Superior temporal gyrus (tissue), 1 donor: ENCODE measurements around the gene UEVLD.
"Not testable (repeated sequence)": the region's sequence is repeated elsewhere in the genome, so short reads cannot be mapped to it uniquely, and the experiment has no call there.

Experiments used
- DNase-seq: peaks from one replicate; pipeline ENCODE4 v3.0.0-alpha.2; 2016; ENCODE audit errors: extremely low spot score

Gene UEVLD

DNA sequence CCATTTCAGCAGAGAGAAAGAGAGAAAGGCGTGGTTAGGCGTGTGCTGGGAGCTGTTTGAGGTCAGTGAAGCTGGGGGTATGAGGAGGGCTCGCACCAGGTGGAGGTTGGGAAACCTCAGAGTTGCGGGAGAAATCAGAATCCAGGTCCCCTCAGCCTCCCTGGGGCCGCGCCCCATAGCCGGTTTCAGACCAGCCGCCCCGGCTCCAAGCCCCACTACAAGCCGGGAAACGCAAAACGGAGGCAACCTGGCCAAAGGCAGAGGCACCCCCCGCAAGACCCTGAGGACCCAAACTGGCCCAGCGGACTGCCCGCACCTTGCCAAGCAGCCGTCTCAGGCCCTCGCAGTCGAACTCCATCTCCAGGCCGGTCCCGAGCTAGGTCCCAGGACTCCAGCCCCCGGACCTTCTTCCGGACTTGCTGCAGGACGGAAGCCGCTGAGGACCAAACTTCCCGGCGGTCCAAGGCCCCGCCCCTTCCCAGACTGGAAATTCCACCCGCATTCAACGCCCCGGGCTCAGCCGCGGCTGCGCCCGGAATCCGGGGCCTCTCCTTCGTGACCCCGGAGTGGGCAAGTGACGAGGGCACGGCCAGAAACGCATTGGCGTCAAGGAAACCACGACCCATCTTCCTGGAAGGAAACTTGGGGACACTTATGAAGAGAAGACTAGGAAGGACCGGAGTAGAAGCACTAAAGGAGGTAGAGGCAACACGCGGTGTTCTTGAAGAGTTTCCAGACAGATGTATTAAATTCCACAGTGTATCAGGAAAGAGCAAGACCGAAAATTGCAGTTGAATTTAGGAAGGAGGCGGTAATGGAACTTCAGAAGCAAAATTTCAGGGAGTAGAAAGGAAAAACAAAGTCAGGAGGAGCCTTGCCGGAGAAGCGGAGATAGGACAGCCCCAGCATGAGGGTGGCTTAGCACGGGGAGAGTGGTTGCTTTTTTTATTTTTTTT, at the start of gene UEVLD:
Gene UEVLD, minus strand, starts transcription at position 438 of the 956 bp plus-strand sequence. Its CDS starts 80 bp downstream, at position 358.
- DNase-seq: peak; percentile 92

DNA sequence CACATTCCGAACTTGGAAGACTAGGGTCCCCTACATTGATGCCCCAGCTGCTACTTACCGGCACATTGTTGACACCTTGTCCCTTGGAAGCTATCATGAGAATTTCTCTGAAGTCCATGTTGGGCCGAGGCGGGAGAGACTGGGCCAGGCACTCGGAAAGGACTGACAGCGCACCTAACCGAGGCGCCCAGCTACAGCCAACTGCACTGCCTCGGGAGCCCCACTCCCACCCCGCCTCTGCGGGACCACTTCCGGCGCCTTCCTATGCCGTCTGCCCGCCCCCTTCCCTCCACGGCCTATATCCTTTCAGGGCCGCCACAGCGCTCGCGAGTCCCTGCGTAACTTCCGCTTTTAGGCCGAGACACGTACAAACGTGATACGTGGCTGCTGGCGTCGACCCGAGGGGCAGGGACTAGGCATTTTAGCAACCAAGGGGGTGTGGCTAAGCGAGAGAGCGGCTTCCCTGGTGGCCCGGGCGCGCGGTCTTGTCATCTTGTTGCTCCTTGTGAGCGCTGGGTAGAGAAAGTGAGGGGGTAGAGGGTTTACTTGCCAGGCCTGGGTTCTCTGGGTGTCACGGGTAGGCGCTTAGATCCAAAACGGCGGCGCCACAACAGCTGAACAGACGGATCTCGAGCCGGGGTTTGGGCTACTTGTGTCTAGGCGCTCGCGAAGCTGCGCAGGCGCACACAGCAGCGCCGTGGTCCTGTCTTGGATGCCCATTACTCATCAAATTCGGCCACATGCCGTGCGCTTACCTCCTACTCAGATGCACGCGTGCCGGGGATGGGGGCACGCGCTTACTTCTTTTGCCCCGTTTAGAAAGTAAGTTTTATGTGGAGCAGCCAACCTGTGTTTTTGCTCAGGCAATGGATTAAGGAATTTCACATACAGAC, 45.9 kb upstream of the UEVLD start, which contains the start of gene SPTY2D1:
Gene SPTY2D1, minus strand, starts transcription at position 203 of the 893 bp plus-strand sequence. Its CDS starts 85 bp downstream, at position 118.
- peak; percentile 99 for DNase-seq

DNA sequence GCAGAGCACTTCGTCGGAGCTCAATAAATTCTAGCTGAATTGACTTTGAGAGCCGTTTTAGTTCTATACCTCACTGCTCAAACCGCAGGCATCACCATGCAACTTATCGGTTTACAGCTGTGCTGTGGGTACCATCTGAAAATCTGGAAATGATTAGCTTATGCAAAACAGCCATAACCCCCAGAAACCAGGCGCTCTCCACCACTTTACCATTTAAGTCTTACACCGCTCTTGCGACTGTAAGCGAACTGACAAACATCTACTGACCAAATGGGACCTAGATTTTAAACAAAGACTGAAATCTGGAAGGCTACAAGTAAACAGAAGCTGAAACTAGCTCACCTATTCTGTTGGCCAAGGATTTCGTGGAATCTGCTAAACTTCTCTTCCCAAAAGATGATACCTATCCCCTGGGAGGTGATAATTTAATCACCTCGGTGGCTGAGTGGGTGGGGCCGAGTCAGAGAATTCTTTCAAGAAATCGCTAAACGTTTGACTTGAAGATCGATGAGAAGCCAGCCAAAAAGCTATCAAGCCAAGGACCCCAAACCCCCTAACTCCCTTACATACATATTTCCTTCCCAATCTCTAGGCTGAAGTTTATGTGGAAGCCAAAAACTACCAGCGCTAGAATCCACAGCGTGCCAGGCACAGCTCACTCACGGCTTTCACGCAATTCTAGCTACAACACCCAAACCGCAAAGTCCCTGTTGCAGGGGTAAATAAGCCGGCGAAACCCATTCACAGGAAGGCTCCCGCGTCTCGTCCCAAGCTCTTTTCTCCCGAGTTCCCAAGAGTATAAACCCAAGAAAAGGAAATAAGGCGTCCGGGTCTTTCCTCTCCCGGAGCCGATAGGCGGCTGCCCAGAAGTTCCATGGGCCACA, 45.0 kb upstream of the UEVLD start:
- no peak for DNase-seq

DNA sequence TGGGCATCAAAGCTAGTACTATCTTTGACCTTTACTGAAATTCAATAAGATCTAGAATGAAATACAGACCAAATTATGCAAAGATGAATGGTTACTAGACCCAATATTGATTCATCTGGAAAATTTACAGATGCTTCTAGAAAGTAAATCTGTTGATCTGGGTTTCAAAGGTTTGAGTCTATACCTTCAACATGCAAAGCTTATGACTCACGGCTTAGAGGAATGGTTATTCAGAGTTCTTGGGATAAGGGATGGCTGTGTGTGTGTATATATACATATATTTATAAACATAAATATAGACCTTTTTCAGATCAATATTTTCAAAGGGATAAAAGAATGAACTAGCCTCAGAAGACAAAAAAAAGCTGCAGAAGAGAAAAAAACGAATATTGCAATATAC, 44.3 kb upstream of the UEVLD start:
- no peak for DNase-seq

DNA sequence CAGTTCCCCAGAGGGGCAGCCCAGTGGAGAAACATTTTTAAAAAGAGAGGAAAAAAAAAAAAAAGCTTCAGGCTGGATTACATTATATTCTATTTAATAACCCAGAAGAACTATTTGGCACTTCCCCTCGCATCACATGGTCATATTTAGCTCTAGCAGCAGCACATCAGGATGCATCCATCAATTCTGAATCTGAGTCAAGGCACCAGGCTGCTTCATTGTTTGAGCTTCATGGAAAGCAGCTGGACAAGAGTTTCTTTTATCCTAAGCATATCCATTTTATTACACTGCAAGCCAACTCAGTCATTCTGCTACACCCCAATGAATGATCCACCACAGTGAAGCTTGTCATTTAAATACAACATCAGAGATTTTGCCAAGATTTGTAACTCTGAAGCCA, 35.6 kb upstream of the UEVLD start:
- no peak for DNase-seq

DNA sequence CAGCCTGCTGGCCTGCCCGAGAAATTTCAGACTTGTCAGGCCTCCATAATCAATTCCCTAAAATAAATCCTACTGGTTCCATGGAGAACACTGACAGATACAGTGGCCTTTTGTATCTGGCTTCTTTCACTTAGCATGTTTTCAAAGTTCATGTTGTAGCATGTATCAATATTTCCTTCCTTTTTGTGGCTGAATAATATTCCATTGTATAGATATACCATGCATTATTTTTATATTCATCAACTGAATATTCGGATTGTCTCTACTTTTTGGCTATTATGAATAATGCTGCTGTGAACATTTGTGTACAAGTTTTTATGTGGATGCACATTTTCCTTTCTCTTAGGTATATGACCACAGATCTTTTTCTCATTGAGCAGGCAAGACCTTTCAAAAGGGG, 35.2 kb upstream of the UEVLD start:
- DNase-seq: no peak

DNA sequence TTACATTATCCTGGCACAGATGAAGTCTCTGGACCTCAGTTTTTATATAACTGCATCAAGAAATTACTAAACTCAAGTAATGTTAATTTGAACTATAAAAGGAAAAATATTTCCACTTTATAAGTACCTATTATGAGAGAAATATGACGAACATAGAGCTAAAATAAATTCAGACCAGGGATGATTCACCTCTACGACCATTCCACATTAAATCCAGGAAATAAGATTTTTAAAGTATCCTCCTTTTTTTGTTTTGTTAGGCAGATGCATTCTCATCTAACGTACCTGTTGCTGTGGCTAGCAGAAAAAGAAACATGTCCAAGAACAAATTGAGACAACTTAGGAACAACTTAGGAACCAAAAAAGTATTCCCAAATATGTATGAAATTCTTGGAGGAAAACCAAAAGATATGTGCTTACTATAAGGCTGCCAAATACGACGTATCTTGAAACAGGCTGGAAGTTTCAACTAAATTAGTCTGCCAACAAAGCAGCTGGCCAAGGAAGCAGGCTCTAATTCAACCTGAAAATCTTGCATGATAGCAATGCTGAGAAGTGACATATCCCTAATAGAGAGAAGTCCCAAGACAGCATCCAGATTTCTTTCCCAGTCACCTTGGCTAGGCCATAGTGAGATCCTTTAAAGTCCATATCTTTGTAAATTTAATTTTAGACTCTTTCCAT, 29.9 kb upstream of the UEVLD start:
- peak; percentile 63 for DNase-seq

DNA sequence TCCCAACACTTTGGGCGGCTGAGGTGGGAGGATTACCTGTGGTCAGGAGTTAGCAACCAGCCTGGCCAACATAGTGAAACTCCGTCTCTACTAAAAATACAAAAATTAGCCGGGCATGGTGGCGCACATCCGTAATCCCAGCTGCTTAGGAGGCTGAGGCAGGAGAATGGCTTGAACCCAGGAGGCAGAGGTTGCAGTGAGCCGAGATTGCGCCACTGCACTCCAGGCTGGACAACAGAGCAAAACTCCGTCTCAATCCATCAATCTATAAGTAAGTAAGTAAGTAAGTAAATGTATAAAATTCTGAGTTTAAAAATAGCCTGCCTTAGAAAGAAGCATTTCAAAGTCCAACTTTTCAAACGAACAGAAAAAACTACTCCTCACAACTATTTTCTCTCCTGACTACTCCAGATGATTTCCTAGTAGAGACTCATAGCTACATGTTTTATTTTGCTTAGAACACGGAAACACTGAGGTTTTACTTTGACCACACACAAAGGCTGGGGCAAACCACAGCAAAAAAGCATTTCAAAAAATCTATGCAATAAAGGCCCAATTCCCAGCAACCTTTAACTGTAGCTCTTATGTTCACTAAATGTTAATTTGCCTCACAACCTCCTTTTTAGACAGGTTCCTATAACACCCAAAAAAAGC, 29.3 kb upstream of the UEVLD start:
- no peak for DNase-seq

DNA sequence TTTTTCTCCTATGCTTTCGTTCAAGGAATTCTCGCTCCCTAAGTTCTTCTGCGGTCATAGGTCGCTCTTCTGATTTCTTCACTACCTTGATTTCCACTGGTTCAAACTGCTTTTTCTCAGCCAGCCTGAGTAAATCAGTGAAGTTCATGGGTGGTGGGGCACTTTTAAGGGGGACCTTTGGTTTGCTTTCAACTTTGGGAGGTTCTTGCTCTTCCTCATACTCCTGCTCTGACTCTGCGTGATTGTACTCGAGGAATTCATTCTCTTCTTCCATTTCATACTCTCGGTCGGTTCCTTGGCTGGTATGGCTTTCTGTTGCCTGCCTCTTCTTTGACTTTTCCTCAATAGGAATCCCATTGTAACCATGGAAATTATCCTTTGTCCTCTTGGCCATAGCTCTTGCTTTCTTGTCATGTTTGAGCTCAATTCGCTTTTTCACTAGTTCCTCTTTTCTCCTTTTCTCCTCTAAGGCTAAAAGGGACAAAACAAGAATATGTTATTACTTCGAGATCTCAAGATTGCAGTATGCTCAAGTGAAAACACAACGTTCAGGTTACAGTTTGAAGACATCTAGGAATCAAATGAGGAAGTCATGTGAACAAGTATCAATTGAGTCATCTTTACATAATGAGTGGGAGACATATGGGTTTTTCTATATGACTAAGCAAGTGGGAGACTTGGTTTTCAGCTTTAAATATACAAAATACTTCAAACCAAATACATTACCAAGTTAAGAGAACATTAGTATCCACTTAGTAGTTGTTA, 27.3 kb upstream of the UEVLD start:
- peak; percentile 67 for DNase-seq

DNA sequence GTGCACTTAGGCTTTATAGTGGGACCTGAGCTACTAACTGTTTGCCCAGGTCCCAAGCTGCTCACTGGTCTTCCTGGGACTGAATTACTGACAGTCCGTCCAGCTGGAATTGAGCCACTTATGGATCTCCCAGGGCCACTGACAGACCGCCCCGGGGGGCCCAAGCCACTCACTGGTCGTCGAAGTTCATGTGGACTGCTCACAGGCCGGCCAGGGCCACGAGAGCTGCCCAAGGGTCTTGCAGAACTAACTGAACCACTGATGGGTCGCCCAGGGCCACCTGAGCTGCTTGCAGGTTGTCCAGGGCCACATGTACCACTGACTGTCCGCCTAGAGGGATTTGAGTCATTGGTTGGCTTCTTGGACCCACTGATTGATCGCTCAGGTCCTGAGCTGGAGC, 26.1 kb upstream of the UEVLD start:
- no peak for DNase-seq

DNA sequence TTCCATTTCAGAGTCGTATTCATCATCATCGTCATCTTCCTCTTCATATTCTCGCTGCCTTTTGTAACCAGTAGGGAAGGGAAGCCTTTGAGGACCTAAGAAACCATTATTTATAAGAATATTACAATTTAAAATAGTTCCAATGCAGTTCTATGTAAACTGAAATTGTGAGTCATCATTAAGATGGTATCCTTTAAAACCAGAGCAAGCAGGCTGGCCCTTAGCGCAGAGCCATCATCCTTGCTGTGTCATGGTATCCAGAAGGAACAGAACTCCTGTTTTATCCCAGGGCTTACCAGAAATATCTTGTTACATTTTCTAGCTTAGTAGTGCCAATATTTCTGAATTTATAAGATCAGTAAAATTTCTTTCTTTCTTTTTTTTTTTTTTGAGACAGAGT, 23.9 kb upstream of the UEVLD start:
- DNase-seq: no peak

DNA sequence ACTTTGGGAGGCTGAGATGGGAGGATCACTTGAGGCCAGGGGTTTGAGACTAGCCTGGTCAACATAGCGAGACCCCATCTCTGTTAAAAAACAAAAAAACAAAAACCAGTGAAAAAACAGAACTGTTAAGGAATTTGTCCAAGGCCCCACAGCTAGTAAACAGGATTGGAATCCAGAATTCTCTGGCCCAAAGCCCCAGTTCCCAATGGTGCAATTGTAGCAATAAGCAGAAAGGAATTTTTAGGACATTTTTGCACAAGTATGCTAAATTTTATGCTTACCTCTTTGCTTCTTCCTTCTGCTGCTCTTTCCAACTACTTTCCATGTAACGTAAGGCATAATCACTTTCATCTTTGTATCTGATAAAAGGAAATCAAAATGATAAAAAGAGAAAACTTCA, 22.7 kb upstream of the UEVLD start:
- DNase-seq: no peak

DNA sequence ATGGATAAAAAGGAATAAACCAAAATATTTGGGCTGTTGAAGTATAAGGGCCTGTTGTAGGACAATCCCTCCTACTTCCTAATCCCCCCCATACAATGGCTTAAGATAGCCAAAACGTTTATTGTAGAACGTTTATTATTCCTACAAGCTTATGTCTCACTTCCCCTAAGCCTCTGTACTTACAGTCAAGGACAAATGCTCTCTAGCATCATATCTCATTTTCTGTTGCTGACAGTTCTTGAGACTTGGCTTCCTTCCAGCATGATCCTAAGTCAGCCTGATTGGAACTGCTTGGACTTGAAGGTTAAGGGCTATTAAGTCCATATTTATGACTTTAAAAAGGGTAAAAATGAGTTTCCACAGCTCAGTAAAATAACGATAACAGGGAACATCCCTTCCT, 19.8 kb upstream of the UEVLD start:
- DNase-seq: no peak

DNA sequence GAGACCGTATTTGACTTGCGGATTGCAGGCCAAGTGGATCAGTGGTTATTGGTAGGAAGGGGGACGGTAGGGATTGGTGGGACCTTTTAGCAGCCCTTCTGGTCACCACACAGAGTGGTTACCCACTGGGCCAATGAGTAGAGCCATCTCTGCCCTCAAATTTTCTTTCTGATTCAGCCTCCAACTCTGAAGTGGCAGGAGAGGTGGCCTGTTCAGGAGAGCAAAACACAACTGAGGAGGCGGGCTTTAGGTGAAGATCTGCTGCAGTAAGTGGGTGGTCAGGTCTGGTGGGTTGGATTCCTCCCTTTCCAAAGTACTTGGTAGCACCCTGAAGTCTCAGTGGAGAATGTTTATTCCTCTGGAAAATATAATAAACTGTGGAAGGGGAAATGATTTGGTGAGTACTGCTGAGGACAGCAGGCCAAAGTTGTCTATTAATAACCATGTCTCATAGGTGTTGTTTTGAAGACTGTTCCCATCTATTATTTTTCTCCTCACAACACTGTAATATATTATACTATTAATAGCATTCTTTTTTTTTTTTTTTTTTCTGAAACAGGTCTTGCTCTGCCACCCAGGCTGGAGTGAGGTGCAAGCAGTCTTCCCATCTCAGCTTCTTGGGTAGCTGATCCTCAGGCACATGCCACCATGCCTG, 12.5 kb upstream of the UEVLD start:
- no peak for DNase-seq

DNA sequence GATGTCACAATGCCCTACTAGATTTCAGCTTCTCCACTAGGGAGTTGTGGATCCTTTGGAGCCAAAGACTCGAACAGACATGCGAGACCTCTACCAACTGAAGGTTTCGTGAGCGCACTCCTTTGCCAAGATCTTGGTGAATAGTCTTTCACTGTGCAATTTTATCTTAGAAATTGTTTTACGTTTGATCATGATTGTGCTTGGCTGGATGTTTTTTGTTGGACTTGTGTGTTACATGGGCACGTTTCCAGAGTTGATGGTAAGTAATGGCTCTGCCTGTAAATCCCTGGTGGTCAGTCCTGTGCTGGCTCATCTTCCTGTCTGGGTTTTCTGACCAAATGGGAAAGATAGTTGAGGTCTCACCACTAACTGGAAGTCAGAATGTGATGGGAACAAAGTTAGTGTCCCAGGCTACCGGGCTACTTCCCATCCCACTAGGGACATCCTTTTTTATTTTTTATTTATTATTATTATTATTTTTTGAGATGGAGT, 11.3 kb upstream of the UEVLD start, which contains the start of gene MISFA:
Gene MISFA, plus strand, starts transcription at position 51 of the 492 bp plus-strand sequence. Its CDS starts 140 bp downstream, at position 191.
- DNase-seq: no peak

DNA sequence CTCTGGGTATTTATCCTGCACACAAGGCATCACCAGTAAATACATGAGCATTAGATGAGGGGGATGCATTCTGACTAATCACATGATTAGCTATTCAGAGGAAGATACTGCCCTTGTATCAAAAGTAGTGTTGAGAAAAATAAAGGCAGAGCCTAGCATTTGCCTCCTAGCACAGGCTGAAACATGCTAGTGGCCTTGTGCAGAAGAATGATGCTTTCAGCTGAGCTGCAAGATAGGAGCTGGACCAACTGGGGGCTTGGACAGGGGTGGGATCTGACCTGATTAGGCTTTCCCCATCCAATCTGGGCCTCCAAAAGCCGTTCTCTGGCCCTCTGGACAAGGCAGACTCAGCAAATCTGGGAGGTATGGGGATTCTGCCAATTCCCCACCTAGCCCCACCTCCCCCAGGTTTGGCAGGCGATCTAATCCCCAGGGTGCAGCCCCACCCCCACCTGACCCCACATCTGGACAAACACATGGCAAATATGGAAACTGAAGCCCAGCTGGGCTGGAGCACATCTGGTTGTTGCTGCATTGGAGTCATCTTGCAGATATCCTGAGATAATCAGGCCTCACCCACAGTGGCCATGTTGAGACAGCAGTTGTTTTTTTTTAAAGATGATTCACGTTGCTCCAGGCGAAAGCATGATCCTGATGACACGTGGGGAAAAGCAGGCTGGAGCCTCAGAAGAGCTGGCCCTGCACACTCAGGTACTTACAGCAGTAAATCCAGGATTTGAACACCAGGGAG, 6.6 kb upstream of the UEVLD start:
- no peak for DNase-seq

DNA sequence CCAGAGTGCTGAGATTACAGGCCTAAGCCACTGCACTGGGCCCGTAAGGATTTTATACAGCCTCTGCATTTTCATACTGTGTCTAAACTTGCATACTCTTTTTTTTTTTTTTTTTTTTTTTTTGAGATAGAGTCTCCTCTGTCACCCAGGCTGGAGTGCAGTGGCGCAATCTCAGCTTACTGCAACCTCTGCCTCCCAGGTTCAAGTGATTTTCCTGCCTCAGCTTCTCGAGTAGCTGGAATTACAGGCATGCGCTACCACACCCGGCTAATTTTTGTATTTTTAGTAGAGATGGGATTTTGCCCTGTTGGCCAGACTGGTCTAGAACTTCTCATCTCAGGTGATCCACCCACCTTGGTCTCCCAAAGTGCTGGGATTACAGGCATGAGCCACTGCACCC, 5.6 kb upstream of the UEVLD start:
- DNase-seq: not testable (repeated sequence)

DNA sequence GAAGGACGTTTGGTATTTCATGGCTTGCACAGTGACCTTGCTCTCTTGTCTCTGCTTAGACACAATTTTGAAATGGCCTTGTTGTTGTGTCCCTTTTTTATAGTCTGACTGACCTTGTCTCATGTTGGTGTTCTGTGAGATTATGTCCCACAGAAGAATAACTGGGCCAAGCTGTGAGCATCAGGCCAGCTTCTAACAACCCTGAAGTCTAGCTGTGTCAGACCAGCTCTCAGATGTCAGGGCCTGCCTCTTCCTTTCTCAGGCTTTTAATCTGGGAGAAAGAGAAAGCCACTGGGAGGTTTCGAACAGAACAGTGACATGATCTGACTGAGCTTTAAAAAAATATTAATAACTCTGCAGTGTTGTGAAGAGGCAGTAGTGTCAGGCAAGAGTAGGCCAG, 2.0 kb upstream of the UEVLD start:
- DNase-seq: no peak
